Measurements from ENCODE around the gene DPPA5.

DNA sequence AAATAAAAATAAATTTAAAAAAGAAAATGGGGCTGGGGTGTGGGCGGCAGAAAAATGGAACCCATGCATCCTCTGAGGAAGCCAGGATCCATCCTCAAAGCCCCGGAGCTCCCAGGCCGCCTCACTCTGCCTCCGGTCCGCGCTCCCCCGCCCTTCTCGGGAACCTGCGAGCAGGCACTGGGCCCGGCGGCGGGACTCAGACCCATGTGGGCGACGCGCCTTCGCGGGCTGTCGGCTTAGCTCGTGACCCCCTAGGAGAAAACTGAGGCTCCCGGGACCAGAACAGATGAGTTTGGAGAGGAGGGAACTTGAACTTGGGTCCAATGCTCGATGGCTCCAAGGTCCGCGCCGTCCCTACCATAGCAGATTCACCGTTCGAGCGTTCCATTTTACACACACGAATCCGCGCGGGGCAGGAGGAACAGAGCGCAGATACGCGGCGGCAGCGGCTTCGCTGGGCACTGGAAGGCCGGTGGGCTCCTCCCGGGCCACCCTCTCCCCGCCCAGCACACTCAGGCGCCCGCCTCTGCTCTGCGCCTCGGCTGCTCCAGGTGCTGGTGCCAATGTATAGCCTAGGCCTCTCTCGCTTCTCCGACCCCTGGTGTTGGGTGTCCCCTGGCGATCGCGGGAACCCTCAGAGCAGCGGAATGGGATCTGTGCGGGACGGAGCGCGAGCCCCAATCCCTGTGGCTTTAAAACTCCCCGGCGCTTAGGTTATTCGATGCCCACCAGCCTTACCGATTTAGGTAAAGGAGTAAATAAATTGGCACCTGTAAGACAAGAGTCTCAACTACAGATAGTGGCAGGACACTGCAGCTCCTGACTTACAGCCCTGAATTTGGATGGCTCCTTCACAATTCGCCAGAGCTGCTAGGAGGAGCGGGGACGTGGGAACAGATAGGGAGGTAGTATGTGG is 39.2 kb downstream of the DPPA5 start:
- TF ChIP-seq IRF9 (CRISPR knock-in tag; IDR thresholded peaks at IDR 0.05; ENCODE audit: borderline replicate concordance) = no peak
- no peak for TF ChIP-seq RFX5 (IDR thresholded peaks at IDR 0.05; ENCODE audit: low read depth, low read length)
- TF ChIP-seq MZF1 (CRISPR knock-in tag; IDR thresholded peaks at IDR 0.05; ENCODE audit: borderline replicate concordance) = no peak

All from HepG2 (cell line).